ENCODE data around the gene SPAG9.

DNA sequence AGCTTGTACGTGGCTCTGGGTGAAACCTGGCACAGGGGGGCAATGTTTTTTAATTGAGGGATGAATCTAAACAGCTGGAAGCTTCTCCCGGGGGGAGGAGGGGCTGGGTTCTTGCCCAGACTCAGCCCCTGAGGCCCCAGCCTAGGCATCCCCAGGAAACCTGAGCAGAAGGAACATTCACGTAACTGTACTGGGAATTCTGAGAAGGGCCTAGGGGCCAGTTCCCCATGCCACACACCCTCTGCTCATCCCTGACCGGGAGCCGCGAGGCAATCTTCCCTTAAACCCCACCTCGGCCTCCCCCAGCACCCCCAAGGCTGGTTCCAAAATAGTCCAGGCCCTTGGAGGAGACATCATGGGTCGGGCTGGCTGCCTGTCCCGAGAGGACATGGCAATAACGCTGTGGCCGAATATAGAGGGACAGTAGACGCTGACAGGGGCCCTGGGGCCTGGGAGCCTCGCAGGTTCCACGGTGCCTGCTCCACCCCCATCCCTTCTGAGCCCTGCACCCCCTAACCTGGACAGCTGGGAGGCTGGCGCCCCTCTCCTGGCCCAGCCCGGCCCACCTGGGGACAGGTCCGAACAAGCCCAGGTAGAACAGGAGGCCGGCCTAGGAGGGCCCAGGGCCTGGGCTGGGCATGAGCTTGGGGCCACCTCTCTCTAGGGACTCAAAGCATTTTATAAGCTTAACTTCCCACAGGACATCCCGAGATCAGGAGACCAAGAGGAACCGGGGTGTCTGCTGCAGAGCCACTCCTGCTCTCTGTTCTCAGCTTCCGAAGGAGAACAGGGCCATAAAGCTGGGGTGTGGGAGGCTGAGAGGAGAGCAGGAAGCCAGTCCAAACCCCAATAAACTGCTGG is 171.3 kb downstream of the SPAG9 start:
- TF ChIP-seq, protein P1, sequence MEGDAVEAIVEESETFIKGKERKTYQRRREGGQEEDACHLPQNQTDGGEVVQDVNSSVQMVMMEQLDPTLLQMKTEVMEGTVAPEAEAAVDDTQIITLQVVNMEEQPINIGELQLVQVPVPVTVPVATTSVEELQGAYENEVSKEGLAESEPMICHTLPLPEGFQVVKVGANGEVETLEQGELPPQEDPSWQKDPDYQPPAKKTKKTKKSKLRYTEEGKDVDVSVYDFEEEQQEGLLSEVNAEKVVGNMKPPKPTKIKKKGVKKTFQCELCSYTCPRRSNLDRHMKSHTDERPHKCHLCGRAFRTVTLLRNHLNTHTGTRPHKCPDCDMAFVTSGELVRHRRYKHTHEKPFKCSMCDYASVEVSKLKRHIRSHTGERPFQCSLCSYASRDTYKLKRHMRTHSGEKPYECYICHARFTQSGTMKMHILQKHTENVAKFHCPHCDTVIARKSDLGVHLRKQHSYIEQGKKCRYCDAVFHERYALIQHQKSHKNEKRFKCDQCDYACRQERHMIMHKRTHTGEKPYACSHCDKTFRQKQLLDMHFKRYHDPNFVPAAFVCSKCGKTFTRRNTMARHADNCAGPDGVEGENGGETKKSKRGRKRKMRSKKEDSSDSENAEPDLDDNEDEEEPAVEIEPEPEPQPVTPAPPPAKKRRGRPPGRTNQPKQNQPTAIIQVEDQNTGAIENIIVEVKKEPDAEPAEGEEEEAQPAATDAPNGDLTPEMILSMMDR (IDR thresholded peaks at IDR 0.05 in 8 of 11, conservative IDR thresholded peaks at IDR 0.05 in 3 of 11), result no peak
- TF ChIP-seq POLR2AphosphoS5 (IDR thresholded peaks at IDR 0.05) (no peak), POLR2A (IDR thresholded peaks at IDR 0.05) (no peak)
